NCI-H82 (cell line): ENCODE data around the gene LHX8.
"Not testable (repeated sequence)": the region's sequence is repeated elsewhere in the genome, so short reads cannot be mapped to it uniquely, and the experiment has no call there.

Experiments used
- DNase-seq: peaks from one replicate; lab custom pipeline; 2025; lab: John Stamatoyannopoulos, UW

The LHX8 gene

DNA sequence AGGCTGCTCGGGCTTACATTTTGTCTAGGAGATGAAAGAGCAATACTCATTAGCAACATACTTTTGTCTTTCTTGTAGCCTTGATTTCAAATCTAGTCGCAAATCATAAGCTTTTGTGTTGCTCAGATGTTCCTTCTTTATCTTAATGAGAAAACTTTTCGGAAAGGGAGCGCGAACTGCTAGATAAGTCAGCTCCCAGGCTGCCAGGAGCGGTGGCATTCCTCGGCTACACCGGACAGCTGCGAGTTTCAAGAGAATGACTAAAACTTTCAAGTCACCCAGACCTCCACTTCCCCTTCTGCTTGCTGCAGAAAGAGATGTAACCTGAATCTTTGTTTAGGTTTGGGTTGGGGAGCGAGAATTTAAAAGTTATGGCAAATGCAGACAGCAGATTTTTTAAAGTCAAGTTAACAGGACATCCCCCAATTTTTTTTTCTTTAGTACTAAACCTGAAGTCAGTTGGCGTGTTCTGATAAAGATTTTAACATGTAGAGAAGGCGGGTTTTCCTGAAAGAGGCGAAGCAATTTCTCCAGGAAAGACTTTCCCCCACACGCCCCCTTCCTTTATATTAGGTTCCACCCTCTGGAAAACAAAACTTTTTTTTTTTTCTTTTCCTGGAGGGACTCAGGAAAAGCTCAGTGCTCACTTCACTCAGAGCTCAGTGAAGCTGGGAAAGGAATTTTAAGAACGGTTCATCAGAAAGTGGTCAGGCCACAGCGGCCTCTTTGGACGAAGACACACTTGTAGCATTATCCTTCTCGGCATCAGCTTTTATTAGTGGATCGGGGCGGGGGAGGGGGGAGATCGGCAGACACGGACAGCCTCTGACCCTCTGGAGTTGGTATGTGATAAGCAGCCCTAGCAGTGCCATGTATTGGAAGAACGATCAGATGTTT lies at the start of gene LHX8:
TSS of gene LHX8 (plus strand) at position 639 of the 897 bp plus-strand sequence. CDS start 2,227 bp downstream, outside the sequence.
- peak; percentile 49 for DNase-seq

DNA sequence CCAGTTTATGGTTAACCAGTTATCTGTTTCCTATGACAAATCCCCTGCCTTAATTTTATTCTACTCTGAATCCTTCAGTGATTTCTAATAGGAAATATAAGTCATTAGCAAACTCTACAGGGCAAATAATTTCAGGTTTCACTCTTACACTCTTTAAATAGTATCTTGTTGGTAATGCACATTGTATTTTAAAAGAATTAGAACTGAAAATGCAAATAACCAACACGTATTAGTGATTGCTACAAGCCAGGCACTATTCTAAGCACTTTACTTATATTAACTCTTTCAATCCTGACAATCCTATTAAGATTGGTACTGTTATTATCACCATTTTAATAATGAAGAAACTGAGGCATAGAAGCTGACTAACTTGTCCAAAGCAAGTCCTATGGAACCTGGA lies 48.3 kb upstream of the LHX8 start:
- no peak for DNase-seq

DNA sequence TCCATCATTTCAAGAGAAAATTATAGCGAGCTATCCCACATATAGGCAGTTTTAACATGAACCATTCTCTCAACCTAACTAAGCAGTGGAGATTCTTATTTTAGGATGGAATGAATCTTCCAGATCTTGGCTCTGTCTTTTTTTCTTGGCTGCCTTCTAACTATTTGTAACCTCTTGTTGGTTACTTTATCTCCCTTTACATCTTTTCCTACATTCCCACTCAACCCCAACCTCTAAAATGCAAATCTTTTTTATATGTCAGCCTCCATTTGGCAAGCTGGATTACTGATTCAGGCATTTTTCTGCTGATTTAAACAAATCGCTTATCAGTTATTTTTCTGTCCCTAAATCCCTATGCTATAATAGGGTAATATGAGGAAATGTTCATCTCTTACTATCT lies 46.9 kb upstream of the LHX8 start:
- no peak for DNase-seq

DNA sequence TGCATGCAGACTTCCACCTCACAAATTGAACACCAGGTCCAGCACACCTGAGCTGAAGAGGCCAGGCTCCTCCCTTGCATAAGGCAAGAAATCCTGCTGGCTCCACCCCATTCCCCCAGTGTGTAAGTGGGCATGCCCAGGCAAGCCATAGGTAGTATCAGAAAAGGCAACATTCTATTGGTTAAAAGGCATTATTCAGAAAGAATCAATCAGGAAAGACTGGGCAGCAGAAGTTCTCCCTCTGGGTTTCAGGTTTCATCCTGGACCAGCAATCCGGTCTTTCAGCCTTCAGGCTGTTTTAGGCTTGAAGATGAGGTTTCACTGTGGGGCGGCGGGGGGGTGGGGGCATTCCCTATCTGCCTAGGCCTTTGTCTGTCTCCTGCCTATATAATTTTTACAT lies 42.0 kb upstream of the LHX8 start:
- DNase-seq = no peak

DNA sequence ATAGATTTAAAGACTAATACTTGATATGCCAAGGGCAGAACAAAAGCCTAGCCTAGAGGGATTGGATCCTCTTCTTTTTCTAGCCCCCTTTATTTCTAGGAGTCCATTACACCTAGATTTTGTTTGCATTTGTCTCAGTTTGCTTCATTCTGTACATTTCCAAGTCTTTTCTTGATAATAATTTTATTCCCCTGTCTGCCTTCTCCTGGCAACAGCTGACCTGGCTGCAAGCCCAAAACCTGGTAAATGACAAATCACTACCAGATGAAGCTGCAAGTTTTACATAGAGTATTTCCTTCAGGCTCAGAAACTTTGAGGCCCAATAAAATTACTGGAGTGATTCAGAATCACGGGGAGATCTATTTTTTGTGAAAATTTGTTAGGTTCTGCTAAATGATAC lies 36.5 kb upstream of the LHX8 start:
- DNase-seq = no peak

DNA sequence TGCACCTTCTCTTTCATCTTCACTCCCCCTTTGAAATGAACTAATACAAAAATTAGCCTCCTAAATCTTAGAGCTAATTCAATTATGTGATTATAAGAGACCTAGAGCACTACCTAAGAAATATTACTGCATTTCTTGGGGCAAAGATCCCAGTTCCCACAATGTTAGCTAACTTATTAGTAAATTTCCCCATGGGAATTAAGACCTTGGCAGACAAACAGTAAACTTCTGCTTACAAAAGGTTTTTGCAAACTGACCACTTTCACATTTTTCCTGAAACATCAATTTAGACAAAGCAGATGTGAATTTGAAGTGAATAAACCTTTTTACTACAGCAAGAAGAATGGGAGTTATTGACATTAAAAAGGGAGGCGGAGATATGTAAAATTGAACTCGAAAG lies 34.6 kb upstream of the LHX8 start:
- DNase-seq = peak; percentile 32

DNA sequence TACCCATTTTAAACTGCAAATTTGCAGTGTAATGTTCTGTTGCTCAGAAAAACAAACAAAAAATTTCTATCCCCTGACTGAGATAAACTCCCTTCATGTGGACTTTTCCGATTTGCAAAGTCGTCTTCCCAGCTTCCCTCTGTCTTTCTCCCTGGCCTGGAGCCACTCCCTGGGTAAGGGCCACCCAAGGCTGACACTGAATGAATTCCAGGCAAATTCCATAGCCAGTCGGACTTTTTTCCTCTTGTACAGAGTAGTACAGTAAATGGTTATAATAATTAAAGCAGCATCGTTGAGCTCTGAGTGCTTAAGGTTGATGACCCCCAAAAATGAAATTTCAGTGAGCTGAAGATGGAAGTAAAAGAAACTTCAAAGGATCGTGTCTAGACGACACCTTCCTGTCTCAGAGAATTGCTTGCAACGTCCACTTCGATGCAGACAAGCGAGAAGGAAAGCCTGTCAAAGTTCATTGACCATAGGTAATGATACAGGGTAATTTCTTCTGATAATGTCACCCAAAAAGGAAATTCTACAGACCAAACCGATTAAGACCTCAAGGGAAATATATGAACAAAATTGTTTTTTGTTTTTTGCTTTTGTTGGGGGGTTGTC lies 33.6 kb upstream of the LHX8 start:
- no peak for DNase-seq

DNA sequence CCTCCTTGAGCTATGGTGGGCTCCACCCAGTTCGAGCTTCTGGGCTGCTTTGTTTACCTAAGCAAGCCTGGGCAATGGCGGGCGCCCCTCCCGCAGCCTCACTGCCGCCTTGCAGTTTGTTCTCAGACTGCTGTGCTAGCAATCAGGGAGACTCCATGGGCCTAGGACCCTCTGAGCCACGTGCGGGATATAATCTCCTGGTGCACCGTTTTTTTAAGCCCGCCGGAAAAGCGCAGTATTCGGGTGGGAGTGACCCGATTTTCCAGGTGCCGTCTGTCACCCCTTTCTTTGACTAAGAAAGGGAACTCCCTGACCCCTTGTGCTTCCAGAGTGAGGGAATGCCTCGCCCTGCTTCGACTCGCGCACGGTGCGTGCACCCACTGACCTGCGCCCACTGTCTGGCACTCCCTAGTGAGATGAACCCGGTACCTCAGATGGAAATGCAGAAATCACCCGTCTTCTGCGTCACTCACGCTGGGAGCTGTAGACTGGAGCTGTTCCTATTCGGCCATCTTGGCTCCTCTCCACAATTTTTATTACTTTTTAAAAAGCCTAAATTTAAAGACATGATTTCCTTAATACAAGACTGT lies 21.7 kb upstream of the LHX8 start:
- DNase-seq = not testable (repeated sequence)

DNA sequence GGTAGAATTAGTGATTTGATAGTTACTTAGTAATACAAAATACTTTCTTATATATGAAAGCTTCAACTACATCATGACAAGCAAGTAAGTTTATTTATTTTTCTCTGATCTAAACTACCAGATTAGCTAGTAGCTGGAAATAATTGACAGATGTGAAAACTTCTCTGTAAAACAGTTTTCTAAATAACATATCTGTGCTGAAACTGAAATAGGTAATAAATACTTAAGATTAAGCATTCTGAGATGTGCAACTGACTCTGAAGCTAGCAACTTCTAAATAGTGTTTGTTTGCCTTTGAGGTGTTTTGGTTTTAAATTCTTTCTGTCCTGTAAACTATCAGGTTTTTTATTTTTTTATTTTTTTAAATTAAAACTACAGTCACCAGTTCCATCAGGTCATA lies 18.5 kb upstream of the LHX8 start:
- DNase-seq = no peak

DNA sequence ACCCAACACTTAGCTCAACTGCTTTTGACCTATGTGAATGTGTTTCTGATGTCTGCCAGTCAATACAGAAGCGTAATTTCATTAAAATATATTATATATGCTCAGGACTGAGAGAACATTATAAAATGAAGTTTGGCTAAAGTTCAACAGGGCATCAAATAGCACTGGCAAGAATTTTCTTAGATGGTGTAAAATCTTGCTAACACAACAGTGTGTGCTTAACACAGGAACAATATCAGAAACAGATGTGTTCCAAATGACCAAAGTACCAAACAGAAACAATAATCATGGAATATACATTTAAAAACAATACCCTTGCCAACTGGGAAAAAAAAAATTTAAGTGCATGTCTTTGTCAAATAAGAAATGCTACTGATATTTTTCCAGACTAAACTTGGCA lies 10.4 kb upstream of the LHX8 start:
- DNase-seq = no peak

DNA sequence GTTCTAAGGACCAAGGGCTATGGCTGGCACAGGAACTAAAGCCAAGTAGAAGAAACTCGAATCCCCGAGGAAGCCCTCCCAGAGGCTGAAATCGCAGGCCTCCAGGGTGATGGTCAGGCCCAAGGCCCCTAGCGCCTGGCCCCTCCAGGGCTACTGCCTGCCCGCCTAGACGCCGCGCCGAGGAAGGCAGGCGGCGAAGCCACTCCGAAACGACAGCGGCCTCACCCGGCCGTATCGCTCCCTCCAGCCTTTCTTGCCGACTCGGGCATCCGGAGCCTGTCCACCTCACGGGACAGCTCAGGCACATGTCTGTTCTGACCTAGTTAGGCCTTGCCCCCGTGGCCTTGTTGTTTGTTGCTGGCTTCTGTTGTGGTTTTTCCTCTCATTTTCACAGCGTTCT lies 9.7 kb upstream of the LHX8 start:
- DNase-seq = no peak

DNA sequence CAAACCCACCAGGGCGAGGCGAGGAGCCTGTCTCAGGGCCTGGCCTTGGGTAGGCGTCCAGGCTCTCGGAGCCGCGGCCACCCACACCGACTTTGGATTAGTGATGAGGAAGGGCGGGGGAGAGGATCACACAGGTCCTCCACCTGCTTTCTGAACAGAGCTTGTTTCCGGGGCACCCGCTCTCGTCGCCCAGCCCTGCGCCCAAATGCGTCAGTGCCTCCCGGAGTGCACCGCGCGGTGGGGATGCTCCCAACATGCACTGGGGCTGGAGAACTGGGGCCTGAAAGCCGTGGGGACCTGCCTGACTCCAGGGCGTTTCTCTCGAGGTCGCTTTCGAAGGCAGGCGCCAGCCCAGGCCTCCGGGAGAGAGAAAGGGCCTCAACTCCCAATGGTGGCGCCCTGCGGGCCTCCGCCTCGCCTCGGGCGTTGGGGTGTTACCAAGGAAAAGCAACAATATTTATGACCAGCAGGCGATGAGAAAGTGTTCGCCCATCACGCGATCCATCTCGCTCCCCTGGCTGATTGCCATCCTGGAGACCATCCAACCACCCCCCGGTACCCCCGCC lies 8.9 kb upstream of the LHX8 start:
- DNase-seq = no peak

DNA sequence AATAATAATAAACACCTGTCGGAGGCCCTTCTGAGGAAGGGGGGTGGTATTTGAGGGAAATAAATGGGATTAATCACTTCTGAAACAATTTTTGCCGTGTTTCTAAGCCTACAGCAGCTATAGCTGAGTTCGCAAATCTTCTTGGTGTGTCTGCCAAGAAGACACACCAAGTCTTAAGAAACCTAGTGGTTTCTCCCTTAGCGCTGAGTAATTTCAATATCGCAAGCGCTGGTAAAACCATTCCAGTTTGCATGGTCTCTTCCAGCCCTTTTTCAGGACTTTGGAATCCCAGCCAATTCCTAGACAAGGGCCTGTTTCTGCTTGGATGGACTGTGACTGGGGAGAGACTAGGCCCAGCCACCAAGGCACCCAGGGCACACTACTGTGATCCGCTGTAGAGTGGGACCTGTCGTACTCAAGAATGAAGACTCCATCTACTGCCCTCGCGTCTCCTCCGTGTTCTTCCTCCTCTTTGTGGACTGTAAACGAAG lies 7.5 kb upstream of the LHX8 start:
- no peak for DNase-seq

DNA sequence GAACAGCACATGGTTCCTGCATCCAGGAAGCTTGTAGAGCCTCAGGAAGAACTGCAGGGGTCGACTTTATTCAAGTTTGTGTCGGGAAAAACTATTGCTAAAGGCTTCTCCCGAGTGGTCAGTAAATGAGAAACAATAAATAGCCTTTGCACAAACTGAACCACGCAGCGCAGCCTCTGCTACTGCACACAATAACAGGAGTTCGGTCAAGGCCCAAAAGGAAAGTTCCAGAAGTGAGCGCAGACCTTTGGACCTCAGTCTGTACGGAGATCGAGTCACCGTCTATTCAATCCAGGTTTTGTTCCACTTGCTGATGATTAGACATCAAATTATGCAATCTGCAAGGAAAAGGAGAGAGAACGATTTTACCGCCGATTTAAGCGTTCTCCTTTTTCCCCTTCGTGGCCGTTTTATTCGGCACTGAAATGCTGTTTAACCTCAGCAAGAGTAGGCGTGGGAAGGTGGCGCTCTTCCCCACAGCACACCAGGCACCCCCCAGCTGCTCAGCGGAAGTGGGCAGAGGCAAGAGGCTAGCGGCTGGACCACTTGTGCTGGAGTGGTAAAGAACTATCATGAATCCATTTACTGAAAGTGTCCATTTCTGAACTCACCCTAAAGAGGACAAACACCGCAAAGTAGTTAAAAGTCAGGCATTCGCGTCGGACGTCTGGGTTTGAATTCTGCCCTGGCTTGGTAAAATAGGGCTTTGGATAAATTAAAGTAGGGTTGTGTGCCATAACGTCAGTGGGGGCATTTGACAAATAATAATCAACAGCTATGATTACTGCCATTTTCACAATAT lies 6.1 kb upstream of the LHX8 start:
- no peak for DNase-seq

DNA sequence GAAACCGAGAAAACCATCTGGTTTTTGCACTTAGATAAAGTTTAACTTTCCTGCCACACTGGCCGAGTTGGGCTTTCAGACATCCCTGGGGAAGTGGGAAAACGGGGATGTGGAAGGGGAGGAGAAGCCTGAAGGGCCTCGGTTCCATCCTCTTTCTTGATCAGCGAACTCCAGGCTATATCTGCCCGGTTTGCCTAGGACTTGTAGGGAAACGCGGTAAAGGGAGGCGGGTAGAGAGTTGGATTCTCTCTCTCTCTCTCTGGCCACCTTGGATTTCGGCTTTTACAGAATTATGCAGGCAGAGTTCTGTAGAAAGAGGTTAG lies 4.6 kb upstream of the LHX8 start:
- no peak for DNase-seq

DNA sequence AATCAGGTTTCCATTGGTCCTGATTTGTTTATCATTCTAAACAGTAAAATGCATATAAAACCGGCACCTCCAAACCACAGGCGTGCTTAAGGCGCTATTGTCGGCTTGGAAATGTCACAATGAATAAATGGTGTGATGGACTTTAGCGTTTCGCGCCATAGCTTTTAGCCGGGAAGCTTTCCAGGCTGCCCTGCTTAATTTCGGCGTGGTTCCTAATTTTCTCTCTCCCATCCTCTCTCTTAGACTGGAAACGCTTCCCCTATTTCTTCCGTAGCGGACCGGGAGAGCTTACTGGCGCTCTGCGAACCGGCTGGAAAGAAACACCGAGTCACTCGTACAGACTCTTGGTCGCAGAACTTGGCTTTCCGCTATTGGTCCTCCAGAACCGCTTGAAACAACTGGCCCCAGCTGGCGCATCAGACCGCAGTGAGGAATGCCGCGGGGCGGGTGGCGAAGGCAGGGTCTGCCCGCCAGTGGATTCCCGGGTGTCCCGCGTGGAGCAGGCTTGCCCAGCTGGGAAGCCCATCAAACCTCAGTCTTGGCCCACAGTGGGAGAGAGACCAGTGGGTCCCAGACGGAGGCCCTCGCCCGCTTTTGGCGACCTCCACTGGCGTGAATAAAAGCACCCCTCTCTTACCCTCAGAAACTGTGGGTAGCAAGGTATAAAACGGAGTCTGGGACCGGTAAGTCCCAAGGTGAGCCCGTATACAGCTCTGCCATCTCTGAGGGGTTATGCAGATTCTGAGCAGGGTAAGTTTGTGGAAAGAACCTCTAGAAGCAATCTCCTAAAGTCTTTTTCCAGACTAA lies 4.0 kb upstream of the LHX8 start:
- peak; percentile 17 for DNase-seq

DNA sequence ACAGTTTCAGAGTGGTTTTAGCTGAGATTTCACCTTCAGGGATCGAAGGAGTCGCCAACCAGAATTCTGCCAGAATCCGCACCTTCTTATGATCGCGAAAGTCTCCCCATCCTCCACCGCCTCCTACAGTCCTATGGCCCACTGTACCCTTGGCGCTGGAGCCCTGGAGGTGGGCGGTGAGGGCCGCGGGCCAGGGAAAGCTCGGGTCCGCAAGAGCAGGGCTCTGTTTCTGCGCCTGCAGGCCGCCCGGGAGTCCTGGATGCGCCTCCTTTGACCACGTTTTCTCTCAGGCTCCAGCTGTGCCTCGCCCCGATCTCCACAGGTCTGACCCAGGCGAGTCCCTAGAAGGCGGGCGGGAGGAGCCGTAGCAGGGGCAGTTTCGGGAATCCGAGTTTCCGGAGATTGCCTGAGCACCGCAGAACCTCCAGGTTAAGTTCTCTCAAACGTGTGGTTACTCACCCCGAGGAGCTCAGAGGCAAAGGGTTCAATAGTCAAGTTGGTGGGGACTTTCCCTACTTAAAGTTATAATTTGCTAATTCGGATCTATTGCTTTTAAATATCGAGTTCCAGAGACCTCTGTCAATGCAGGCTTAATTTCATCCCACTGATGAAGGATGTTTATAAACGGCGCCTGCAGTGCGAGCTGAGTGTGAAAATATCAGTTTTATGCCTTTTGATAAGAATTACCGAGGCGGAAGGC lies 3.2 kb upstream of the LHX8 start:
- DNase-seq = no peak

DNA sequence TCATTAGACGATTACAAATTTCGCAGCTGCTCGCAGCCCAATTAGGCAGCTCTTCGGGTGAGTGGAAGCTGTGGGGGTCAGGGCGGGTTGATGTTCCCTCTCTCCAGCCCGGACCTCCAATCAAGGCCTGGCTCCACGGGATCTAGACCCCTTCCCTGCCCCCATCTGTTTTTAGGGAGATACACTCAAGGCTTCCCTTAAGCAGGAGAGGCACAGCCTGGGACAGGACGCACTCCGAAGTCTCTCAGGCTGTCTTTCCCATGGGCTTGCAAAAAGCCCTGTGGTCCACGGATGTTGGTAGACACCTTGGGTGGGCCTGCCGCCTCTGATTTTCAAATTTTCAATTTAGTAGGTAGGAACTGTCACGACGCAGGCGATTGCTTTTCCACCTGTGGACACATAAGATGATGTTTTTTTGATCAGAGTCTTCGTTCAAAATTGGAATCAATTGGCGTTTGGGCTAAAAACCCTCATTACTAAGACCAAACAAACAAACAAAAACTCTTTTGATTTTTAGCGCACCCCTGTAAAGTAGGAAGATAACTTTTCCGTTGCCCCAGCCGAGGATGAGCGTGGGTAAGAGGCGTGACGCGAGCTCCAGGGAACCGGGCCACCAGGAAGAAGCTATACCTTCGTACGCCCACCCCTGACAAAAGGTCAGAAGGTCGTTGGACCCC lies 2.5 kb upstream of the LHX8 start:
- DNase-seq = peak; percentile 24

DNA sequence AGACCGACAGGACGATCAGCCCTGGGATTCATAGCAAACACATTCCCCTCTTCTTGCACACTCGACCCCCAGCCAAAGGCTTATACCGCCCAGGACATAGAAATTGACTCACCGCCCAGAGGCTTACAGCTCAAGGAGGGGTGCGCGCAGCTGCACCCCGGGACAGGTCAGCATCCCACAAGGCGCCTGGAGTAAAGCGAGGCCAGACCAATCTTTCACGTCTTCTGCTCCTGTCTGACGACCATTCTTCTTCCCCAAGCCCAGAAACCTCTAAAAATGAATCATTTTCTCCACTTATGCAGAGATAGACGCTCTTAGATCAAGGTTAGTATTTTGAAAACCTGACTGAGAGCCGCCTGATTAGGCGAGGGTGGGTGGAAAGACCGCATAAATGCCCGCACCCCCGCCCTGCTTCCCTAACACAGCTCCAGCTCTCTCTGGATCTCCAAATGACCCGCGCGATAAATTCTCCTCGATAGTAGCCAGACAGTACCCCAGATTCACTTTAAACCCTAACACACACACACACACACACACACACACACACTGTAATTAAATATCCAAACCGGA lies 1.9 kb upstream of the LHX8 start:
- peak; percentile 33 for DNase-seq
